Inflammatory macrophage (primary cell): ENCODE results near the gene ARID3C.

Experiments
- DNase-seq, 2 donors: peaks; one replicate each; pipeline ENCODE4 v3.0.0-alpha.2; 2020 to 2022
- total RNA-seq, 18 experiments: gene quantifications; one replicate each; lab custom pipeline; 2026; ENCODE audit warnings: mixed read lengths in 6 of 18, inconsistent platforms in 2 of 18; lab: John Stamatoyannopoulos, UW

ARID3C gene, protein sequence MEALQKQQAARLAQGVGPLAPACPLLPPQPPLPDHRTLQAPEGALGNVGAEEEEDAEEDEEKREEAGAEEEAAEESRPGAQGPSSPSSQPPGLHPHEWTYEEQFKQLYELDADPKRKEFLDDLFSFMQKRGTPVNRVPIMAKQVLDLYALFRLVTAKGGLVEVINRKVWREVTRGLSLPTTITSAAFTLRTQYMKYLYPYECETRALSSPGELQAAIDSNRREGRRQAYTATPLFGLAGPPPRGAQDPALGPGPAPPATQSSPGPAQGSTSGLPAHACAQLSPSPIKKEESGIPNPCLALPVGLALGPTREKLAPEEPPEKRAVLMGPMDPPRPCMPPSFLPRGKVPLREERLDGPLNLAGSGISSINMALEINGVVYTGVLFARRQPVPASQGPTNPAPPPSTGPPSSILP
- 0 to 0.17 (median 0.04) reads per million in 18 experiments for total RNA-seq

DNA sequence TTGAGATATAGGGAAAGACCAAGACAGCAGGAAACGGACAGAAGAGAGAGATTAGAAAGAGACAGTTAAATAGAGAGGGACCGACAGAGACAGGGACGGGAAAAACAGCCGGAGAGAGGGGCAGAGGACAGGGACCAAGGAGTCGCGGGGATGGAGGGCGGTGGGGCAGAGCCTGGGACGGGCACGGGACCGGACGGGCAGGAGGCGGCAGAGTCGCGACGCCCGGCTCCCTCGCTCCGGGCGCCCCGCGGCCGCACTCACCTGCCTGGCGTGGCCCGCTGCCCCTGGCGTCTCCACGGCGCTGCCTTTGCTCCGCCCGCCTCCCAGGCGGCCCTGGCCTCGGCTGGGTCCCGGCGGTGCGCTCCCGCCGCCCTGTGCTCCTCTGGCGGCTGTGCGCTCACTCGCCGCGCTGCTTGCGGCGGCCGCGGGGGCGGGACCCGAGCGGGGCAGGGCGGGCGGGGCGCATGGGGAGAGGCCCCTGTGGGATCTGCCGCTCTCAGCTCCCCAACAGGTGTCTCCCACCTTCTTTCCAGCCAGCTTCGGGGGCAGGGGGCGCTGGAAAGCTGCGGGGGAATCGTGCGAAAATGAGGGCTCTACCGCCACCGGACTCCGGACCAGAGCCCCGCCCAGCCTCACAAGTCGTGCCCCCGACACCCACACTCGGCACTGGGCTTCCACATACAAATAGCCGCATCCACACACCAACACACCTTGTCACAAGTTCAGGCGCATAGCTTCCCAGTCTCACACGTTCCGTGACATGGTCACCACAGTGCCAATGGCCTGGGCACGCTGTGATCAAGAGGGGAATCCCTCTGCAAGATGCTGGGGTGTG is at the start of gene ARID3C:
ARID3C (minus strand) TSS at position 411 of the 835 bp plus-strand sequence. CDS start 1,052 bp downstream, outside the sequence.
- no peak for DNase-seq

DNA sequence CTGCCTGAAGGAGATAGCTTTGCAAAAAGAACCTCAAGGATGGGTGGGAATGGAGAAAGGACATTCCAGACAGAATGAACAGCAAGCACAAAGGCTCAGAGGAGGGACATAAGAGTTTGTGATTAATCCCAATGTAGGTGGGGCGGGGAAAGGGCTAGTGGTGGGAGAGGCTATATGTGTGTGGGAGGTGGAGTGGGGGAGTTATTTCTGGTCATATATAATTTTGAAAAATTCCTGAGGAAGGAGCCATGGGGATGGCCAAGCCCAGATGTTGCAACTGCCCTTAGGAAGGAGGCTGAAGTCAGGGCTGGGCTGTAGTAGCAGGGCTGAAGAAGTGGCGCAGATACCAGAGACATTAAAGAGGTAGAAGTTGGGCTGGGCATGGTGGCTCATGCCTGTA is 47.0 kb upstream of the ARID3C start:
- no peak for DNase-seq

DNA sequence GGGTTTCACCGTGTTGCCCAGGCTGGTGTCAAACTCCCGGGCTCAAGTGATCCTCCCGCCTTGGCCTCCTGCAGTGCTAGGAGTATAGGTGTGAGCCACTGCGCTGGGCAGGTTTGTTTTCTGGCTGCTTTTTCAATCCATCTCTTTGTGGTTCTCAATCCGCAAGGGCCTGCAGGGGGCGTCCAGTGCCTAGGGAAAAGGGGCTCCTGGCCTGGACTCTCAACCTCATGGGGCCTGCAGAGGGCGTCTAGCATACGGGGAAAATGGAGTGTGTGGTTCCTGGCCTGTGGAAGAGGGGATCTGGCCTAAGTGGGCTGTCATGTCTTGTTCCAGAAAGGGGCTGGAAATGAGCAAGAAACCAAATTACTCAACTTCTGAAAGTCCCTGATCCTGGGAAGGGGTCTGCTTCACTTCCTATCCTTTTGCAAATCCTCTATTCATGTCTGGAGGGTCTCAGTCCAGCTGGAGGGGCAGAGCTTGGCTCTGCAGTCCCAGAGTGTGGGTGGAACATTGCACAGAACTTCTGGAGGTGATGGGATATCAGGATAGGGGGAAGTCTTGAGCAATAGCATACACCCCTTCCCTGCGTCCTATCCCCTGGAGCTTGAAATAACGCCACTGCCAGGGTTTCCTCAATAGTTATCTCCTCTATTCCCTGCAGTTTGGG is 46.3 kb upstream of the ARID3C start:
- DNase-seq: peak; percentile 70 to 82

DNA sequence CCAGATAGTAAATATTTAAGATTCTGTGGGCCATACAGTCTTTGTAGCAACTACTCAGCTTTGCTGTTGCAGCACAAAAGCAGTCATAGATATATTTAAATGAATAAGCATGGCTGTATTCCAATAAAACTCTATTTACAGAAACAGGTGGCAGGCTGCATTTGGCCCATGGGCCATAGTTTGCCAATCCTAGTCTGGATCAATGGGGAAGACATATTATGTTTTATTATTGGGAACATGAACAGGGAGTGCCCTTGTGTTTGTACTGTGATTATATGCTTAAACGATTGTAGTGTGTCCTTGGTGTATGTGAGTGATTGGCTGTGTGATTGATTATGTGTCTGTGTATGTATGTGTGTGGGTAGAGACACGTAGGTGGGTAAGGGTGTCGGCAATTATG is 45.6 kb upstream of the ARID3C start:
- DNase-seq: no peak

DNA sequence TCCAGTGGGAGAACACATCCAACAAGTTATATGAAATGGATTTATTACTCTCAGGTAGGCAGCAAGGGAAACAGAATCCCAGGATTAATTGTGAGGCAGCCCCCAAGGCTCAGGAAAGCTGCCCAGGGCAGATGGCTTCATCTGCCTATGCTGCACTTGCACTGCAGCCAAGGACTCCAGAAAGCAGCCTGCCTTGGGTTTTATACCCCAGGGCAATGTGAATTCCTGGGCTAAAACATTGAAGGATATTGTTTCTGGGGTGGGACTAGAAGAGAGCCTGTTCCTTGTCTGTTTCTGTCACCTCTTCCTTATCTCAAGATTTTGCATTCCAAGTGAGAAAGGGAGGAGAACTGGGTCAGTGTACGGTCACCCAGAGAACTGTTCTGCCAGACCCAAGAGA is 42.4 kb upstream of the ARID3C start:
- DNase-seq: no peak

DNA sequence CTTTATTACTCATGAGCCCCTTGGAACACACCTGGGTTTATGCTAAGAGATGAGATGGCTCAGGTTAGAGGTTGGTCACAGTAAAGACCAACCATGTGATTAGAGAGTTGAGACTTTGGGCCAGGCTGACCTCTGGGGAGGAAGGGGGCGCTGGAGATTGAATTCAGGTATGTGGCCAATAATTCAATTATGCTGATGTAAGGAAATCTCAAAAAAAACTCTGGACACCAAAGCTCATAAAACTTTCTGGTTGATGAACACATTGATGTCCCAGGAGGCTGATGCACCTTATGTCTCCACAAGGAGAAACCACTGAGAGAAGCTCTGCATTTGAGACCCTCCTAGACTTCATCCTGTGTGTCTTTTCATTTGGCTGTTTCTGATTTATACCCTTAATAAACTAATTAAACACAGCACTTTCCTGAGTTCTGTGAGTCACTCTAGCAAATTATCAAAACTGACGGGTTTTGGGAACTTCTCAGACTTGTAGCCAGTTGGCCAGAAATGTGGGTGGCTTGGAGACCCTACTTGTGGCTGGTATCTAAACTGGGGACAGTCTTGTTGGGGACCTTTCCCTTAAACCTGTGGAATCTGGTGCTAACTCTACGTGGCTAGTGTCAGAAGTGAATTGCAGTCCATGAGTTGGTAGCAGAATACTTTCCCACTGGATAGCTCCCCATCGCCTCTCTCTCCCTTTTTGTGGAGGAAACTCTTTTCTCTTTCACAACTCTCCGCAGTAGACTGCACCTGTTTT is 41.1 kb upstream of the ARID3C start:
- no peak for DNase-seq

DNA sequence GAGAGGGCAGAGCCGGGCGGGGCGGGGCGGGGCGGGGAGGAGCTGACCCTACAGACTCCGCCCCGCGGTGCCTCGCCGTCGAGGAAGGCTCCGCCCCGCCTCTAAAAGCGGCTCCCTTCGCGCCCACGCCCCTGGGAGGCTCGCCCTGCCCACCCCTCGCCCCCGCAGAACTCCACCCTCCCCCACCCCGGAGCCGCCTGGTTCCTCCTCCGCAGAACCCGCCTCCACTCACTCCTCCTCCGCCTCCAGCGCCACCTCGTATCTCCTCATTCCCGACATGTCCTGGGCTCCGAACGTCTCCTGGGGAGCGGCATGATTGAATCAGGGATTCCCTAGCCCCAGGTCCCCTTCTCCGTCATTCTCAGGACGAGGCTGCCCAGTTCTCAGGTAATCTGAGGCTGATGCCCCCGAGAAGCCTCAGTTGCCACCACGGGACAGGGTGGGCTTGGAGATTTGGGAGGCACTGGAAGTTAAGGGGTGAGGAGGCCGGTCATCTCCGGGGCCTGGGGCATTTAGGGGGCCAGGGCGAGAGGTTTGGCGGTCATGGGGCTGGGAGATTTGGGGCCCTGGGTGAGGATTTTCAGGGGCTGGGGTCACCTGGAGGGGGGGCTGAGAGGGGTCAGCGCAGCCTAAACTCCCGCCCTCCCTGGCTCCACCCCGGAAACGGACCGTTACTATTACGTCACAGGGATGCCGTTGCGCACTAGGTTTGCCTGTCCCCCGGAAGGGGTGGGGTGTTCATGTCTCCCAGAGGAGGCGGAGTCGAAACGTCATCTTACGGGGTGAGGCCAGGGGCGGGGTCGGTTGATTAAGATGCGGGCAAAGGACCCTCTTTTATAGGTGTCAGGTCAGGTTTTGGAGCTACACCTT is 36.8 kb upstream of the ARID3C start:
- peak; percentile 84 to 94 for DNase-seq

DNA sequence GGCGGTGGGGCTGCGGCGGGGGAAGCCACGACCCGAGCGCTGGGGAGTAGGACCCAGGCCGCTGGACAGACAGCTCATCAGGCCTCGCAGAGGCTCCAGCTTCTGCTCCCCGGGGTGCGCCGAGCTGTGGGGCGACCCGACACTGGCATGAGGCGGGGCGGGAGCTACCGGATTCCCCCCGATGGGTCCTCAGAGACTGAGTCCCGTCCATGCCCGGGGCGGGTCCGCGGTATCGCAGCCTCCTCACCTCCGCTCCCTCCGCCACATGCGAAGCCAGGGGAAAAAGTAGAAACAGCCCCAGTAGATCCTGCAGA is 36.2 kb upstream of the ARID3C start:
- DNase-seq: no peak

DNA sequence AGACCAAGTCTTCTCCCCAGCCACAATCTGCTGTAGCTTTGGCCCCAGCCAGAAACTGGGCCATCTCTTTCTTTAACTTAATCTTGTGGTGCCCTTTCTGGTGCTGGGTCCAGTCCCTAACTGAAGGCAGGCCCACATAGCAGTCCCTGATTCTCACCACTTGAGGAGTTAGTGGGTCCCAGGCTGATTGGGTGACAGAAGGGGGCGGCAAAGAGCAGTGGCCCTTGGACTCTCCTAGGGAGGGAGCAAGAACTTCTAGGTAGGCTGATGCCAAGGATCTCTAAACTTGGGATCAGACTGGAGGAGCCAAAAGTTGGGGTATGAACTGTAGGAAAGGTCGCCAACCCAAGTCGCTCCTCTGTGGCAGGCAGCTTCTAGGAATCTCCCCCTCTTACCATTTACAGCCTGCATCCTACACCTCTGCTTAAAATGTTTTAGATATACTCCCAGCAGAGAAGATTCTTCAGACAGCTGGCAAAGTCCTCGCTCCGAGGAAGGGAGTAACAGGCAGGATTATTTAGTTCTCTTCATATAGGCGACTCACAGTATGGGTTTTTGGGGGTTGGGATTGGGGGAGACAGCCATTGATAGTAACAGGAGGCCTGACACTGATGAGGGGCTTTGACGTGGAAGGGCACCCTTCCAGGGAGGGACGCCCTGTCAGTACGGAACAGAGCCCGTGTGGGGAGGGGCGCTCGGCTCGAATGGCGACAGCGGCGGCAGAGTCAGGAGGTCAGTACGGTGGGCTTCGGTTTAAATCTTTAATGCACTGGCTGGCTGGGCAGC is 35.6 kb upstream of the ARID3C start:
- peak; percentile 79 to 86 for DNase-seq

DNA sequence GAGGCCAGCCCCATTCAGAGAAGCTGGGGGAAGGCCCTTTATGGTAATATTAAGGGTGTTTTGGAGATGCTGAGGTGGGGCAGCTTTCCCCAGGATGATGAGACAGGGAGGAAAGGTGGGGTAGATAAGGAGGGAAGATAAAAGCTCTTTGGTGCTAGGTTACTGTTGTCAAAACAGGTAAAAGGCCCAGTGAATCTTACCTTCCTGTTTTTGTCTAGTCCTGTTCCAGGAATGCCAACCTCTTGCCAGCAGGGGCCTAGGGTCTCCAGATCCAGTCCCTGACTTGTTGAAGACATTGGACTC is 34.4 kb upstream of the ARID3C start:
- DNase-seq: no peak

DNA sequence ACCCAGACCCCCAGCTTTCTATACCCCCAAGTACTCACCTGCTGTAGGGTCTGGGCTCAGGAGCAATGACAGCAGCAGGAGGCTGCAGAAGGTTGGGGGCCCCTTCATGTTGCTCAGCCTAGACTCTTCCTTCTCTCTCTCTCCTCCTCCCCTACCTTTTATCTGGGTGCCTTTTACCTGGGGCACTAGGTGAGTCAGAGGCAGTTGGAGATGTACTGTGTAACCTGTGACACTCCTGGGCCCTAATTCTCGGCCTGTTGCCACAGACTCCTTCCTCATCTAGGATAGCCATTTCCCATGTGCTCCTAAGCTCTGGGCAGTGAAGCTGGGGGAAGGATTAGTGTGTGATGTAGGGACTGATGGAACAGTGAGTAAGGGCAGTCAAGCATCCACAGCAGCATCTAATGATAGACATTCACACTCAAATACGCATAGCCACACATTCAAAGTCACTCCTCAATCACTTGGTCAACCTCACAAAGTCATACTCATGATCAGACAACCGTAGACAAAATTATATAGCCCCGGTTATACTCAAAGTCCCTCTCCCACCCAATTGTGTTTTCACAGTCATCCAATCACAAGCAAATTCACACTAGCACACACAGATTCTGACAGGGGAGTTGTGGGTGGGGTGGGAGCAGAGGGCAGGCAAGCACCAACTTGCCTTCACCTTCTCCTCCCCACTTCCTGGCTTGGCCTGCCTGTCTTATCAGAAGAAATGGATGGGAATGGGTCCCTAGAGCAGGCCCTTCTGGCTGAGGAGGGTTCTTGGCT is 33.8 kb upstream of the ARID3C start, which contains the start of gene CCL27:
CCL27 (minus strand) TSS at position 132 of the 777 bp plus-strand sequence; CDS start at position 108, 24 bp downstream.
- no peak for DNase-seq

DNA sequence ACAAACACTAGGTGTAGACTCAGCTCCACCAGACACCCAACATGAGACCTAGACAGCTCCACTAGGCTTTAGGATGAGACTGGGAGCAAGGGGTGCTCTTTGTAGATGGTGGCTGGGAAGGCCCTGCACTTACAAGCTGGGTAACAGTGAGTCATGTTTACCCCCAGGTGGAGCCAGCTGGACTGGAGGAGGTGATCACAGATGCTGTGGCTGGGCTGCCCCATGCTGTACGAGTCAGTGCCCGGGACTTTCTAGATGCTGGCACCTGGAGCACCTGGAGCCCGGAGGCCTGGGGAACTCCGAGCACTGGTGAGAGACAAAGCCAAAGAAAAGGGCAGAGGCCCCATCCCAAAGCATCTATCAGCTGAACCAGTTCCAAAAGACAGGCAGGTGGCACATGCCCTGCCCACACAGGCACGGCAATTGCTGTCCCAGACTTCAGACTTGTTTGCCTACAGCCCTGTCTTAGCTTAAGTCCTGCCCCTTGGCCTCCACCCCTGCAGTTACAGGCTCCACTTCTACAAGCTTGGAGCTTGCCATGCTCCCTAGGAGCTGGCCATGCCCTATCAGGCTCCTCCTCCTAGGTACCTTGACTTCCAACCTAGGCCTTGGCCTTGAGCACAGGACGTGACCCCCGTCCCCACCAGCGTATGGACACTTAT is 30.9 kb upstream of the ARID3C start:
- no peak for DNase-seq

DNA sequence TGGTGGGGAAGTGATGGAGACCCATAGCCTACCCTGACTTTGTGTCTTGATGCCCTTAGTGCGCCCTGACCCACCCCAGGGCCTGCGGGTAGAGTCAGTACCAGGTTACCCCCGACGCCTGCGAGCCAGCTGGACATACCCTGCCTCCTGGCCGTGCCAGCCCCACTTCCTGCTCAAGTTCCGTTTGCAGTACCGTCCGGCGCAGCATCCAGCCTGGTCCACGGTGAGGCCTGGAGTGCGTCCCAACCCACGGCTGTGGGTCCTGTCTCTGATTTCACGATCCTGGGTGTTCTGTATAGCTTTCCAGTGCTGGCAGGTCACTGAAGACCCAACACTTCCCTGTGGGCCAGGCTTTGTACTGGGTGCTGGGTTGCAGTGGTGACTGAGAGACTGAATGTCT is 29.6 kb upstream of the ARID3C start:
- no peak for DNase-seq

DNA sequence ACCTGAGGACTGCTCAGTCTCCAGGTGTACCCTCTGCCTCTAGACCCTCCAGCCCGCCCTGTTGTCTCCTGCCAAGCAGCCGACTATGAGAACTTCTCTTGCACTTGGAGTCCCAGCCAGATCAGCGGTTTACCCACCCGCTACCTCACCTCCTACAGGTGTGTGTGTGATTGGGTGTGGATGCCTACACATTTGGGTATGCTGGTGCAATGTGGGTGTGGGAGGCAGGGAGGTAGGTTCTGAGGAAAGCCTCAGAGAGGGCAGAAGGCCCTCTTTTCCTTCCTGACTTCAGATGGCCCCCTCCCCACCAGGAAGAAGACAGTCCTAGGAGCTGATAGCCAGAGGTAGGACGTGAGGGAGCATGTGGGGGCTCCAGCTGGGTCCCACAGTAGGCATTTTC is 28.1 kb upstream of the ARID3C start:
- no peak for DNase-seq

DNA sequence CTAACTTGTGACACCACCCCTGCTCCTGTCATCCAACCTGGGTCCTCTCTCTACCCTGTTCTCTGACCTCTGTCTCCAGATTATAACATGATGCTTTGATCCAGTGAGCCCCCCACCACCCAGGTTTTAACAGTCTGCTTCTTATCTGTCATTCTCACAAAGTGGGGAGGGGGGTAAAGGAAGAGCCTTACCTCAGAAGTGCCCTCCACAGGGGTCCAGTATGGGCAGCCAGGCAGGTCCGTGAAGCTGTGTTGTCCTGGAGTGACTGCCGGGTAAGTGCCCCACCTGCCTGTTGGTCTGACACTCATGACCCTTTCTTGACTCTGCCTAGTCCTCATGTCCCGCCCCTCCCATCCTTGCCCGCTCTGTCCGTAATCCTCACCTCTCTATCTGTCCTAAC is 26.5 kb upstream of the ARID3C start:
- no peak for DNase-seq

DNA sequence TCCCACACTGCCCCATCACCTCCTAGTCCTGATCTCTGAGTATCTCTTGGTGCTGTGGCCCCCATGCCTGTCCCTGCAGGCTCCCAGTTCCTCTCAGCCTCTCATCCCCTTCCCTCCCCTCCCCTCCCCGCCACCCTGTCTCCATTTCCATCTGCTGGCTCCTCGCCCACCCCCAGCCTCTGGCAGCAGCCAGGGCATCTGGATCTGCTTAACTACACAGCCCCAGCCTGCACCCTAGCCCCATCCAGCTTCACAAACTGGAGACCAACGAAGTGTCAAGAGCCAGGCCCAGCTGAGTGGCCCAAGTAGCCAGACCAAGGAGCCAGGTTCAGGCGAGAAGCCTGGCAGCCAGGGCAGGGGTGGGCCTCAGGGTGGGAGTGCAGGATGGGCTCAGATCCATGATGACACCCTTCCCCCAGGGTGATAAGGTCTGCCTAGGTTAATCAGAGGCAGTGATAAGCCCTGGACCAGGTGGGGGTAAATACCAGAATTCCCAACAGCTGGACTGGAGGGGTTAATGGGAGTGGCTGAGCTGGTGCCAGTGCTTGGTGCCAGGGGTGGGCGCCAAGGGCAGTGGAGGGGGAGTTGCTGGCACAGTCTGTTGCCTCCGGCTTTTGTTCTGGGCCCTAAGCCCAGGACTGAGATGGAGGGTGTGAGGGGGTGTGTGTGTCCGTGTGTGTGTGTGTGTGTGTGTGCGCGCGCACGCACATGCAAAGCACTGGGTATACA is 25.6 kb upstream of the ARID3C start:
- DNase-seq: no peak

DNA sequence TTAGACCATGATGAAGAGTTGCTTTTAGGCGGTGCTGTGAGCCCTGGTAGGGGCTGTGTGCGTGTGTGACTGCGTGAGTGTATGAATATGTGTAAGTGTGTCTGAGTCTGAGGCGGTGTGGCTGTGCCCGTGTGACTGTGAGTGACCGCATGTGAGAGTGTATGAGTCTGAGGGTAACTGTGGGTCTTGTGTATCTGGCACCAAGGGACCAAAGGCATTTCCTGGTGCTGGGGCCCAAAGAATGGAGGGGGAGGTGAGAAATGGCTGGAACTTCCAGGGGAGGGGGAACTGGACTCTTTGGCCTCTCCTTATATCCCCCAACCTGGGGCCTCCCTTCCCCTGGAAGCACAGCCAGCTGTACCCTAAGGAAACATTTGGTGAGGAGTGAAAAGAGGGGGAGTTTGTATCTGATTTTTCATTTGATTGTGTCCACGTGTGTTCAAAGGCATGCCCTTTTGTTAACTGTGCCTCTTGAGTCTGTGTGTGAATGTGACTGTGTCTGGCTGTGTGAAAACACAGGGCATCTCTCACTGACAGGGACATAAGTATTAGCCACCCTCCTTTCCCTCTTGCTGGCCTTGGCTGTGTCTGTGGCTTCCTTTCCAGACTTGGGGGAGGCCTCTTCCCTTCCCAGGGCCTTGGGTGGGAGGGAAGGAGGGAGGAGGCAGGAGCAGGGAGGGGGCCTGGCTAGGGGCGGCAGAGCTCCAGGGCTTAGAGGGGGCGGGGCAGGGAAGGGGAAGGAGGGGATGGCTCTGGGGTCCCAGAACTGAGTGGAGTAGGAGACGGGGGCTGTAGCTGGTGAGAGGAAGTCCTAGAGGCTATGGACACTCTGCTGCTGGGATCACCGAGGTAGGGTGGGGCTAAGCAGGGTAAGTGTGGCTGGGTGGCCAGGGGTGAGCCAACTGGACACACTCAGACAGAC is 24.5 kb upstream of the ARID3C start:
- DNase-seq: no peak

DNA sequence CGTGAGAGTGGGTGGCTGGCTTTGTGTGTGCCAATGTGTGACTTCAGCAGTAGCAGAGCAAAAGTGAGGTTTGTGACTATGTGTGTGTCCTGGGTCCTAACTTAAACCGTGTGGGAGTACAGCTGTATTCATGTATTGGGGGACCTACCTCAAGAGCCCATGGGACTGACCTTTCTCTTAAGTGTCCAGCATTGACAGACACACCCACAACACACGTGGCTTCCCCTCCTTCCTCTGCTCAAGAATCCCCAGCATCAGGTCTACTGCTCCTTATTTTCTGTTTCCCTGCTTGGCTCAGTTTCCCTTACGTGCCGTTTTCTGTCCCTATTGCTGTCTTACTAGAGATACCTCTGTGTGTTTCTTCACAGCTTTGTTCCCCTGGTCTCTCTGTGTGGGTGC is 23.7 kb upstream of the ARID3C start:
- no peak for DNase-seq
